HepG2 (cell line): ENCODE data around the gene SMAD7. TPM values are rescaled to one million over a fixed set of nuclear protein-coding genes. Genes with fewer than 3 reads are reported as not detected.

Source experiments
- ATAC-seq: fragments of 200-7000 bp; cut with Tn5 transposase; 3 replicates; pipeline ENCODE4 v1.9.1; 2020; ENCODE audit warnings: mild to moderate bottlenecking, moderate library complexity
- BruUV-seq: library from RNA; stranded (reverse); fragments of 400-500 nt; replicated peaks from 2 replicates; lab custom pipeline; 2021; lab: Mats Ljungman, UMichigan
- CTCF ChIA-PET: fragments of 300-600 bp; formaldehyde crosslinking; extraction: SDS; loops from one replicate; lab custom pipeline; 2021; ENCODE audit warnings: low total read pairs, inconsistent platforms, low intra/inter-chr PET ratio; lab: Yijun Ruan, JAX
- POLR2A ChIA-PET: fragments of 350-600 bp; sonication (Branson Sonifier 250); formaldehyde crosslinking; loops from one replicate; lab custom pipeline; 2020; ENCODE audit warnings: antibody characterized with exemption, inconsistent platforms; lab: Yijun Ruan, JAX
- DNase-seq: peaks from one replicate; pipeline ENCODE4 v3.0.0-alpha.2; 2015; ENCODE audit warnings: low spot score
- FAIRE-seq: peaks from 3 replicates; lab custom pipeline; 2011; peaks lifted over from hg19 to GRCh38; lab: Jason Lieb, UNC
- H2AFZ ChIP-seq: one replicate; pipeline ENCODE4 v1.6.1; 2011; ENCODE audit warnings: low read length, inconsistent platforms
- H3K27ac ChIP-seq: fragments of 300-600 bp; 3 replicates; pipeline ENCODE4 v1.8.0; 2011; ENCODE audit warnings: mixed run types, mild to moderate bottlenecking, mixed read lengths, low read length, inconsistent platforms; ENCODE audit not compliant: insufficient read depth; ENCODE audit errors: extremely low read length
- H3K27me3 ChIP-seq, 2 experiments: fragments of 200-600 bp in 1 of 2; 2 replicates in 1 of 2; 3 replicates in 1 of 2; pipeline versions ENCODE4 v1.6.0 to v1.8.0; 2011; ENCODE audit warnings: low read length in 2 of 2, mild to moderate bottlenecking in 2 of 2, moderate library complexity in 2 of 2, inconsistent platforms in 1 of 2; ENCODE audit not compliant: insufficient read depth in 2 of 2, control insufficient read depth in 1 of 2
- H3K36me3 ChIP-seq, 2 experiments: fragments of 200-600 bp in 1 of 2; replicated peaks in 1 of 2; 2 replicates in 1 of 2; 3 replicates in 1 of 2; pipeline versions ENCODE4 v1.5.1 to v1.8.0; 2011; ENCODE audit warnings: low read length in 2 of 2, inconsistent platforms in 1 of 2; ENCODE audit not compliant: insufficient read depth in 2 of 2, control insufficient read depth in 1 of 2
- H3K4me1 ChIP-seq: 2 replicates; pipeline ENCODE4 v1.5.1; 2012; ENCODE audit warnings: low read length, inconsistent platforms; ENCODE audit not compliant: insufficient read depth
- H3K4me2 ChIP-seq: 2 replicates; pipeline ENCODE4 v1.6.0; 2011; ENCODE audit warnings: low read depth, low read length, inconsistent platforms
- H3K4me3 ChIP-seq, 3 experiments: fragments of 200-600 bp in 1 of 3; sonication (generic), shearing (Covaris generic) in 1 of 3; replicated peaks in 1 of 3; 2 replicates each; pipeline ENCODE4 v1.5.1; 2011 to 2016; ENCODE audit warnings: low read length in 3 of 3, inconsistent platforms in 2 of 3, low read depth in 2 of 3, mild to moderate bottlenecking in 2 of 3, control low read depth in 1 of 3, mixed read lengths in 1 of 3; ENCODE audit not compliant: insufficient read depth in 1 of 3
- H3K79me2 ChIP-seq: one replicate; pipeline ENCODE4 v1.6.1; 2011; ENCODE audit warnings: low read length, inconsistent platforms; ENCODE audit not compliant: insufficient read depth
- H3K9ac ChIP-seq: 2 replicates; pipeline ENCODE4 v1.6.0; 2011; ENCODE audit warnings: mild to moderate bottlenecking, low read depth, low read length, inconsistent platforms; ENCODE audit not compliant: insufficient read depth
- H3K9me3 ChIP-seq: 2 replicates; pipeline ENCODE4 v1.5.1; 2012; ENCODE audit warnings: mild to moderate bottlenecking, low read length
- H4K20me1 ChIP-seq: 2 replicates; pipeline ENCODE4 v1.6.0; 2011; ENCODE audit warnings: inconsistent platforms, mild to moderate bottlenecking, low read length, moderate library complexity; ENCODE audit not compliant: insufficient read depth
- CEBPG ChIP-seq: IDR thresholded peaks from 2 replicates; pipeline ENCODE4 v1.6.1; 2016
- FIP1L1 ChIP-seq: fragments of 200-400 bp; formaldehyde crosslinking; IDR thresholded peaks from 2 replicates; pipeline ENCODE4 v1.6.1; 2018; ENCODE audit warnings: low read depth, mild to moderate bottlenecking, low read length, moderate library complexity, borderline replicate concordance; ENCODE audit not compliant: insufficient read depth
- GFI1 ChIP-seq: sonication (generic); formaldehyde crosslinking; IDR thresholded peaks from 2 replicates; pipeline ENCODE4 v1.5.0; 2020; ENCODE audit warnings: missing genetic modification reagents, mild to moderate bottlenecking, borderline replicate concordance
- HDAC6 ChIP-seq: fragments of 200-600 bp; sonication (generic); IDR thresholded peaks from 2 replicates; pipeline ENCODE4 v1.7.0; 2017; ENCODE audit warnings: mild to moderate bottlenecking, antibody characterized with exemption, low read length, low read depth
- NCOA2 ChIP-seq: sonication (generic); formaldehyde crosslinking; IDR thresholded peaks from 2 replicates; pipeline ENCODE4 v1.8.0; 2022; ENCODE audit warnings: inconsistent platforms
- RFXAP ChIP-seq: sonication (generic); formaldehyde crosslinking; IDR thresholded peaks from 2 replicates; pipeline ENCODE4 v1.4.0; 2020; ENCODE audit warnings: missing genetic modification reagents, borderline replicate concordance
- SALL2 ChIP-seq: sonication (generic); formaldehyde crosslinking; IDR thresholded peaks from 2 replicates; pipeline ENCODE4 v1.8.1; 2023; ENCODE audit warnings: mild to moderate bottlenecking, missing genetic modification reagents, inconsistent platforms
- SRF ChIP-seq: IDR thresholded peaks from 2 replicates; pipeline ENCODE4 v1.6.1; 2011; ENCODE audit warnings: mild to moderate bottlenecking, low read depth, low read length, moderate library complexity
- TCF12 ChIP-seq, 2 experiments: fragments of 450-650 bp in 1 of 2; sonication (generic) in 1 of 2; formaldehyde crosslinking in 1 of 2; IDR thresholded peaks; 2 replicates each; pipeline versions ENCODE4 v1.6.1 to v1.8.0; 2017 to 2022; ENCODE audit warnings: antibody characterized with exemption in 1 of 2, mild to moderate bottlenecking in 1 of 2, missing genetic modification reagents in 1 of 2, moderate library complexity in 1 of 2
- ZNF558 ChIP-seq: sonication (generic); formaldehyde crosslinking; IDR thresholded peaks from 2 replicates; pipeline ENCODE4 v1.9.0; 2022; ENCODE audit warnings: mild to moderate bottlenecking, missing genetic modification reagents, borderline replicate concordance
- ZNF761 ChIP-seq: sonication (generic); formaldehyde crosslinking; conservative IDR thresholded peaks from 2 replicates; pipeline ENCODE4 v1.4.0; 2020; ENCODE audit warnings: mild to moderate bottlenecking, missing genetic modification reagents
- ZNF883 ChIP-seq: sonication (generic); formaldehyde crosslinking; IDR thresholded peaks from 2 replicates; pipeline ENCODE4 v1.5.1; 2020; ENCODE audit warnings: mild to moderate bottlenecking, missing genetic modification reagents; ENCODE audit errors: not compliant biosample characterization
- WGBS: methylation state at CpG from one replicate; pipeline ENCODE4 v1.1.6; 2017; ENCODE audit warnings: low lambda C conversion rate; 5-methylcytosine and 5-hydroxymethylcytosine counted together
- in situ Hi-C: cut with HindIII; loops from 2 replicates; pipeline ENCODE4 v1.10.0; 2017; ENCODE audit warnings: low pct_unique_long_range_greater_than_20kb; ENCODE audit not compliant: extremely low pct_ligation_motif_present
- intact Hi-C: fragments of 100-400 bp; cut with micrococcal nuclease; formaldehyde crosslinking; loops from one replicate; pipeline ENCODE4 v1.10.0; 2022; ENCODE audit not compliant: unreplicated experiment
- polyA plus RNA-seq, 8 experiments: library from polyadenylated mRNA; depleted of rRNA in 3 of 8; stranded (reverse) in 7 of 8; unstranded in 1 of 8; fragments of >200 nt; fragmentation: Illumina TruSeq in 4 of 8; extraction: Trizol in 4 of 8; gene quantifications; 2 replicates each; pipeline versions ENCODE4 v1.2.1 to v1.2.3, GENCODE V29; 2011 to 2016; ENCODE audit warnings: low read depth in 4 of 8, missing spikeins in 1 of 8, mixed read lengths in 1 of 8; ENCODE audit not compliant: insufficient read depth in 1 of 8
- total RNA-seq, 5 experiments: library from RNA; depleted of rRNA; stranded (reverse); fragments of >200 nt; fragmentation: Illumina TruSeq; extraction: Trizol; gene quantifications; 2 replicates each; pipeline ENCODE4 v1.2.3, GENCODE V29; 2016; ENCODE audit warnings: low read depth in 1 of 5
- TF ChIP-seq, protein P1 (sequence below): sonication (generic); formaldehyde crosslinking; conservative IDR thresholded peaks from 2 replicates; pipeline ENCODE4 v1.4.0; 2020; ENCODE audit warnings: mild to moderate bottlenecking, missing genetic modification reagents, moderate library complexity
- TF ChIP-seq, protein P2 (sequence below): sonication (generic); formaldehyde crosslinking; IDR thresholded peaks from 2 replicates; pipeline ENCODE4 v1.5.1; 2020; ENCODE audit warnings: missing genetic modification reagents, mild to moderate bottlenecking, borderline replicate concordance
- TF ChIP-seq, protein P3 (sequence below): sonication (generic); formaldehyde crosslinking; IDR thresholded peaks from 2 replicates; pipeline ENCODE4 v1.9.0; 2022; ENCODE audit warnings: low read depth, missing genetic modification reagents

Gene SMAD7
- total and polyA plus RNA-seq, 2 of the 13 experiments (the other 11 are each of a cell fraction or from before 2014, with no cell fraction given), result 17.4 to 24.7 TPM

DNA sequence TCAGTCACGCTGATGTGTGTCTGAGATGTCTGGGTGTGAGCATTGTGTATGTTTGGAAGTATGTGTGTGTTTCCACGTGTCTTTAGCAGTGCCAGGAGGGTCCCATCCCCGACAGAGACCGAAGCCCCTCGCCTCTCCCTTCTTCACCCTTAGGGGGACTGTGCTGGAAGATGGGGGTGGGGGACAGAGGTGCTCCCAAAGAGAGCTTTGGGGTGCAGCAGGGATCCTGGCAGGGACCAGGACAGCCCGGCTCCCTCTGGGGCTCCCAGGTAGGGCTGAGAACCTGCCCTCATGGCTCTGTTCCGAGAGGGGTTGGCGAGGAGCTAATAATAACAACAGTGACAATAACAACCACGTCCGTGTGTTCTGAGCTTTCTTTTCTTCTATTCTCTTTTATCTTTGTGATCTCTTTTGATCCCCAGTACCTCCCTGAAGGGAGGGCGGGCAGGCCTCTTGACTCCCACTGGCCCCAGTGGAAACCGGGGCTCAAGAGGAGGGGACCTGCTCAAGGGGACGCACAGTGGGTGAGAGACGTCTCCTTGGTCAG lies 57.6 kb downstream of the SMAD7 start:
- WGBS, result 10% methylated on average over 11 of the region's 14 CpGs
- Histone ChIP-seq H4K20me1 (no peaks in the 10 kb centered on the region), H3K9ac (peak overlapping the region; percentile 67), H3K36me3 (no peaks in the 10 kb centered on the region), H3K4me2 (peak overlapping the region; percentile 79), H3K27me3 (no peaks in the 10 kb centered on the region; a peak in 1 of 5 replicates), H2AFZ (no peak overlapping the region), H3K4me1 (peaks cover 93% of the 10 kb centered on the region), H3K4me3 (peak overlapping the region; percentile 19 to 60 (median 51); a peak in 5 of 6 replicates), H3K79me2 (no peaks in the 10 kb centered on the region), H3K27ac (peak overlapping the region; percentile 87), H3K9me3 (no peaks in the 10 kb centered on the region)
- intact Hi-C loops, result loop anchor here (2.0 to 10.0 kb wide), 2 partner anchors 14 to 282 kb away; no protein-coding TSS in a partner anchor
- TSS peak; percentile 96 for BruUV-seq
- ChIA-PET POLR2A (interaction anchor here (0.9 to 4.2 kb wide), 14 partner anchors 9 to 124 kb away, joined by 3 to 36 read pairs (median 6); no protein-coding TSS in a partner anchor), CTCF (no interaction called here)
- in situ Hi-C loops, result loop anchor here (10.0 kb wide), 1 partner anchor 348 kb away; no protein-coding TSS in a partner anchor
- ATAC-seq, result peak; percentile 4
- no peak for DNase-seq
- FAIRE-seq, result no peak
- no peak for TF ChIP-seq ZNF558
- TF ChIP-seq CEBPG (CRISPR knock-in tag), result no peak
- TF ChIP-seq TCF12 (IDR thresholded peaks at IDR 0.05), result no peak
- TF ChIP-seq TCF12 (CRISPR knock-in tag; IDR thresholded peaks at IDR 0.05), result no peak
- TF ChIP-seq, protein P1, sequence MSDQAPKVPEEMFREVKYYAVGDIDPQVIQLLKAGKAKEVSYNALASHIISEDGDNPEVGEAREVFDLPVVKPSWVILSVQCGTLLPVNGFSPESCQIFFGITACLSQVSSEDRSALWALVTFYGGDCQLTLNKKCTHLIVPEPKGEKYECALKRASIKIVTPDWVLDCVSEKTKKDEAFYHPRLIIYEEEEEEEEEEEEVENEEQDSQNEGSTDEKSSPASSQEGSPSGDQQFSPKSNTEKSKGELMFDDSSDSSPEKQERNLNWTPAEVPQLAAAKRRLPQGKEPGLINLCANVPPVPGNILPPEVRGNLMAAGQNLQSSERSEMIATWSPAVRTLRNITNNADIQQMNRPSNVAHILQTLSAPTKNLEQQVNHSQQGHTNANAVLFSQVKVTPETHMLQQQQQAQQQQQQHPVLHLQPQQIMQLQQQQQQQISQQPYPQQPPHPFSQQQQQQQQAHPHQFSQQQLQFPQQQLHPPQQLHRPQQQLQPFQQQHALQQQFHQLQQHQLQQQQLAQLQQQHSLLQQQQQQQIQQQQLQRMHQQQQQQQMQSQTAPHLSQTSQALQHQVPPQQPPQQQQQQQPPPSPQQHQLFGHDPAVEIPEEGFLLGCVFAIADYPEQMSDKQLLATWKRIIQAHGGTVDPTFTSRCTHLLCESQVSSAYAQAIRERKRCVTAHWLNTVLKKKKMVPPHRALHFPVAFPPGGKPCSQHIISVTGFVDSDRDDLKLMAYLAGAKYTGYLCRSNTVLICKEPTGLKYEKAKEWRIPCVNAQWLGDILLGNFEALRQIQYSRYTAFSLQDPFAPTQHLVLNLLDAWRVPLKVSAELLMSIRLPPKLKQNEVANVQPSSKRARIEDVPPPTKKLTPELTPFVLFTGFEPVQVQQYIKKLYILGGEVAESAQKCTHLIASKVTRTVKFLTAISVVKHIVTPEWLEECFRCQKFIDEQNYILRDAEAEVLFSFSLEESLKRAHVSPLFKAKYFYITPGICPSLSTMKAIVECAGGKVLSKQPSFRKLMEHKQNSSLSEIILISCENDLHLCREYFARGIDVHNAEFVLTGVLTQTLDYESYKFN (CRISPR knock-in tag), result no peak
- peak; percentile 24; the same call in 1 of the 2 replicates for TF ChIP-seq GFI1
- TF ChIP-seq RFXAP (CRISPR knock-in tag), result no peak
- no peak for TF ChIP-seq ZNF761
- TF ChIP-seq, protein P2, sequence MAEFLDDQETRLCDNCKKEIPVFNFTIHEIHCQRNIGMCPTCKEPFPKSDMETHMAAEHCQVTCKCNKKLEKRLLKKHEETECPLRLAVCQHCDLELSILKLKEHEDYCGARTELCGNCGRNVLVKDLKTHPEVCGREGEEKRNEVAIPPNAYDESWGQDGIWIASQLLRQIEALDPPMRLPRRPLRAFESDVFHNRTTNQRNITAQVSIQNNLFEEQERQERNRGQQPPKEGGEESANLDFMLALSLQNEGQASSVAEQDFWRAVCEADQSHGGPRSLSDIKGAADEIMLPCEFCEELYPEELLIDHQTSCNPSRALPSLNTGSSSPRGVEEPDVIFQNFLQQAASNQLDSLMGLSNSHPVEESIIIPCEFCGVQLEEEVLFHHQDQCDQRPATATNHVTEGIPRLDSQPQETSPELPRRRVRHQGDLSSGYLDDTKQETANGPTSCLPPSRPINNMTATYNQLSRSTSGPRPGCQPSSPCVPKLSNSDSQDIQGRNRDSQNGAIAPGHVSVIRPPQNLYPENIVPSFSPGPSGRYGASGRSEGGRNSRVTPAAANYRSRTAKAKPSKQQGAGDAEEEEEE, result no peak
- TF ChIP-seq, protein P3, sequence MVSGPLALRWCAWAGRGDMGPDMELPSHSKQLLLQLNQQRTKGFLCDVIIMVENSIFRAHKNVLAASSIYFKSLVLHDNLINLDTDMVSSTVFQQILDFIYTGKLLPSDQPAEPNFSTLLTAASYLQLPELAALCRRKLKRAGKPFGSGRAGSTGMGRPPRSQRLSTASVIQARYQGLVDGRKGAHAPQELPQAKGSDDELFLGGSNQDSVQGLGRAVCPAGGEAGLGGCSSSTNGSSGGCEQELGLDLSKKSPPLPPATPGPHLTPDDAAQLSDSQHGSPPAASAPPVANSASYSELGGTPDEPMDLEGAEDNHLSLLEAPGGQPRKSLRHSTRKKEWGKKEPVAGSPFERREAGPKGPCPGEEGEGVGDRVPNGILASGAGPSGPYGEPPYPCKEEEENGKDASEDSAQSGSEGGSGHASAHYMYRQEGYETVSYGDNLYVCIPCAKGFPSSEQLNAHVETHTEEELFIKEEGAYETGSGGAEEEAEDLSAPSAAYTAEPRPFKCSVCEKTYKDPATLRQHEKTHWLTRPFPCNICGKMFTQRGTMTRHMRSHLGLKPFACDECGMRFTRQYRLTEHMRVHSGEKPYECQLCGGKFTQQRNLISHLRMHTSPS (CRISPR knock-in tag), result no peak
- TF ChIP-seq HDAC6, result no peak
- TF ChIP-seq ZNF883 (CRISPR knock-in tag), result peak; percentile 8
- TF ChIP-seq FIP1L1, result no peak
- TF ChIP-seq SALL2 (CRISPR knock-in tag), result no peak
- no peak for TF ChIP-seq SRF
- no peak for TF ChIP-seq NCOA2
